ENCODE measurements around the gene SPON1.

The SPON1 gene

GRCh38 chr11:14106303-14107049 is 144.0 kb downstream of the SPON1 start:
- H3K36me3 ChIP-seq: no peaks in the 10 kb centered on the region
- TF ChIP-seq CTCF (IDR thresholded peaks at IDR 0.05): no peak
- H3K27me3 ChIP-seq: no peaks in the 10 kb centered on the region
- intact Hi-C loops (cut with DNase I; ENCODE audit: low total_unique reads): no loop called here
- H3K4me3 ChIP-seq: no peak overlapping the region
- no peak for DNase-seq
- no peak overlapping the region for H3K27ac ChIP-seq
- no peaks in the 10 kb centered on the region for H3K4me1 ChIP-seq
- H3K9me3 ChIP-seq: no peaks in the 10 kb centered on the region

GRCh38 chr11:14107050-14107430 is 144.5 kb downstream of the SPON1 start:
- H3K4me1 ChIP-seq: no peaks in the 10 kb centered on the region
- intact Hi-C loops (cut with DNase I; ENCODE audit: low total_unique reads): no loop called here
- no peak overlapping the region for H3K27ac ChIP-seq
- no peak for TF ChIP-seq CTCF (IDR thresholded peaks at IDR 0.05)
- no peaks in the 10 kb centered on the region for H3K27me3 ChIP-seq
- H3K36me3 ChIP-seq: no peaks in the 10 kb centered on the region
- H3K4me3 ChIP-seq: no peak overlapping the region
- no peaks in the 10 kb centered on the region for H3K9me3 ChIP-seq
- DNase-seq: no peak

GRCh38 chr11:14109742-14110141 is 147.2 kb downstream of the SPON1 start:
- no peak for DNase-seq
- Histone ChIP-seq H3K4me3 (no peak overlapping the region), H3K4me1 (no peaks in the 10 kb centered on the region), H3K27ac (no peak overlapping the region), H3K9me3 (no peaks in the 10 kb centered on the region), H3K36me3 (no peaks in the 10 kb centered on the region), H3K27me3 (no peaks in the 10 kb centered on the region)
- intact Hi-C loops (cut with DNase I; ENCODE audit: low total_unique reads): no loop called here
- no peak for TF ChIP-seq CTCF (IDR thresholded peaks at IDR 0.05)

- no peak for TF ChIP-seq CTCF (IDR thresholded peaks at IDR 0.05)
- DNase-seq: no peak
- no peak overlapping the region for H3K27ac ChIP-seq
- H3K4me1 ChIP-seq: no peaks in the 10 kb centered on the region
- intact Hi-C loops (cut with DNase I; ENCODE audit: low total_unique reads): no loop called here
- H3K9me3 ChIP-seq: no peaks in the 10 kb centered on the region
- no peak overlapping the region for H3K4me3 ChIP-seq
- no peaks in the 10 kb centered on the region for H3K36me3 ChIP-seq
- no peaks in the 10 kb centered on the region for H3K27me3 ChIP-seq
Observed at GRCh38 chr11:14110629-14111028, 148.1 kb downstream of the SPON1 start.

- DNase-seq: no peak
- intact Hi-C loops (cut with DNase I; ENCODE audit: low total_unique reads): no loop called here
- TF ChIP-seq CTCF (IDR thresholded peaks at IDR 0.05): no peak
Observed at GRCh38 chr11:14111496-14111895, 149.0 kb downstream of the SPON1 start.

GRCh38 chr11:14112721-14113120 is 150.2 kb downstream of the SPON1 start:
- intact Hi-C loops (cut with DNase I; ENCODE audit: low total_unique reads): no loop called here
- no peak overlapping the region for H3K27ac ChIP-seq
- H3K27me3 ChIP-seq: no peaks in the 10 kb centered on the region
- no peaks in the 10 kb centered on the region for H3K36me3 ChIP-seq
- no peak overlapping the region for H3K4me3 ChIP-seq
- H3K4me1 ChIP-seq: no peaks in the 10 kb centered on the region
- TF ChIP-seq CTCF (IDR thresholded peaks at IDR 0.05): no peak
- H3K9me3 ChIP-seq: no peaks in the 10 kb centered on the region
- no peak for DNase-seq

More at GRCh38 chr11:14111496-14111895, 149.0 kb downstream of the SPON1 start:
- no peaks in the 10 kb centered on the region for H3K27me3 ChIP-seq
- no peaks in the 10 kb centered on the region for H3K36me3 ChIP-seq
- no peaks in the 10 kb centered on the region for H3K9me3 ChIP-seq
- no peaks in the 10 kb centered on the region for H3K4me1 ChIP-seq
- no peak overlapping the region for H3K4me3 ChIP-seq
- no peak overlapping the region for H3K27ac ChIP-seq

All from tibial artery (tissue), 4 donors.